ENCODE measurements around the gene GPR176. TPM values are rescaled to one million over a fixed set of nuclear protein-coding genes. Genes with fewer than 3 reads are reported as not detected.

GPR176 gene
- total RNA-seq, 5 donors from 2014 or later (not counting 1 experiment from before 2014, with no cell fraction given) = 0.15 to 0.30 TPM; not detected in 3

- no peak for ATAC-seq (replicated peaks in 1 of 4)
- CTCF ChIA-PET = no interaction called here
These were observed 41.7 kb downstream of the GPR176 start for GRCh38 chr15:39878406-39878785.

GRCh38 chr15:39874890-39875549 is 45.0 kb downstream of the GPR176 start:
- CTCF ChIA-PET = interaction anchor here in 1 of 2 donors (0.9 to 2.1 kb wide), 2 partner anchors 77 to 86 kb away, joined by 4 to 5 read pairs; no protein-coding TSS in a partner anchor
- Histone ChIP-seq H3K4me1 (ENCODE audit: control insufficient read depth in 1 of 2, extremely low read depth in 1 of 2, insufficient read depth in 2 of 2, low read length in 2 of 2) (no peaks in the 10 kb centered on the region), H3K4me3 (ENCODE audit: control insufficient read depth in 1 of 2, extremely low read depth in 1 of 2, low read length in 1 of 2) (no peak overlapping the region), H3K27me3 (replicated peaks in 1 of 2; ENCODE audit: control insufficient read depth in 2 of 2, extremely low read depth in 1 of 2, insufficient read depth in 2 of 2, low read length in 1 of 2) (no peaks in the 10 kb centered on the region), H3K27ac (ENCODE audit: low read length) (no peak overlapping the region), H3K36me3 (ENCODE audit: control insufficient read depth in 2 of 2, extremely low read depth in 1 of 2, insufficient read depth in 1 of 2, low read length in 1 of 2) (no peaks in the 10 kb centered on the region), H3K9me3 (no peaks in the 10 kb centered on the region)
- POLR2A ChIA-PET = no interaction called here
- Mint-ChIP-seq H3K9me3 (no peaks in the 10 kb centered on the region), H3K36me3 (no peaks in the 10 kb centered on the region), H3K27ac (no peak overlapping the region), H3K4me1 (no peaks in the 10 kb centered on the region), H3K4me3 (no peak overlapping the region), H3K27me3 (peaks cover 0 to 1% of the 10 kb centered on the region in 2 donors)
- WGBS (ENCODE audit: insufficient coverage) = 100% methylated on average over 1 of the region's 9 CpGs
- DNase-seq = peak in 10 of 35 experiments; percentile 1 to 50 (median 4)
- ATAC-seq (replicated peaks in 1 of 4) = no peak

More at GRCh38 chr15:39878406-39878785, 41.7 kb downstream of the GPR176 start:
- no peak overlapping the region for H3K27ac ChIP-seq (ENCODE audit: low read length)
- Mint-ChIP-seq H3K36me3 (no peaks in the 10 kb centered on the region), H3K27ac (no peak overlapping the region), H3K4me1 (no peaks in the 10 kb centered on the region), H3K9me3 (no peaks in the 10 kb centered on the region), H3K4me3 (no peak overlapping the region), H3K27me3 (peaks cover 0 to 5% of the 10 kb centered on the region in 2 donors)
- no peak overlapping the region for H3K4me3 ChIP-seq (ENCODE audit: control insufficient read depth in 1 of 2, extremely low read depth in 1 of 2, low read length in 1 of 2)
- H3K36me3 ChIP-seq (ENCODE audit: control insufficient read depth in 2 of 2, extremely low read depth in 1 of 2, insufficient read depth in 1 of 2, low read length in 1 of 2) = no peaks in the 10 kb centered on the region
- H3K9me3 ChIP-seq = no peaks in the 10 kb centered on the region
- no peak for DNase-seq
- WGBS (ENCODE audit: insufficient coverage) = no CpG with 5 or more reads among the region's 1 CpG
- no peaks in the 10 kb centered on the region for H3K4me1 ChIP-seq (ENCODE audit: control insufficient read depth in 1 of 2, extremely low read depth in 1 of 2, insufficient read depth in 2 of 2, low read length in 2 of 2)
- POLR2A ChIA-PET = interaction anchor here in 1 of 2 donors (1.0 kb wide), 1 partner anchor 12 kb away, joined by 3 read pairs; no protein-coding TSS in a partner anchor
- H3K27me3 ChIP-seq (replicated peaks in 1 of 2; ENCODE audit: control insufficient read depth in 2 of 2, extremely low read depth in 1 of 2, insufficient read depth in 2 of 2, low read length in 1 of 2) = no peaks in the 10 kb centered on the region

- WGBS (ENCODE audit: insufficient coverage) = no CpG with 5 or more reads among the region's 2 CpGs
- H3K4me3 ChIP-seq (ENCODE audit: control insufficient read depth in 1 of 2, extremely low read depth in 1 of 2, low read length in 1 of 2) = no peak overlapping the region
- H3K4me1 Mint-ChIP-seq = no peaks in the 10 kb centered on the region
- no peaks in the 10 kb centered on the region for H3K36me3 ChIP-seq (ENCODE audit: control insufficient read depth in 2 of 2, extremely low read depth in 1 of 2, insufficient read depth in 1 of 2, low read length in 1 of 2)
- H3K9me3 Mint-ChIP-seq = no peaks in the 10 kb centered on the region
- DNase-seq (no peak), ATAC-seq (replicated peaks in 1 of 4) (no peak)
- H3K9me3 ChIP-seq = no peaks in the 10 kb centered on the region
- no peak overlapping the region for H3K4me3 Mint-ChIP-seq
- peaks cover 0 to 1% of the 10 kb centered on the region in 2 donors for H3K27me3 Mint-ChIP-seq
- POLR2A ChIA-PET = interaction anchor here in 1 of 2 donors (0.6 kb wide), 1 partner anchor 73 kb away, joined by 3 read pairs; no protein-coding TSS in a partner anchor
- no peak overlapping the region for H3K27ac ChIP-seq (ENCODE audit: low read length)
- H3K4me1 ChIP-seq (ENCODE audit: control insufficient read depth in 1 of 2, extremely low read depth in 1 of 2, insufficient read depth in 2 of 2, low read length in 2 of 2) = no peaks in the 10 kb centered on the region
- H3K36me3 Mint-ChIP-seq = no peaks in the 10 kb centered on the region
- H3K27me3 ChIP-seq (replicated peaks in 1 of 2; ENCODE audit: control insufficient read depth in 2 of 2, extremely low read depth in 1 of 2, insufficient read depth in 2 of 2, low read length in 1 of 2) = peaks cover 0 to 3% of the 10 kb centered on the region in 2 experiments
- no peak overlapping the region for H3K27ac Mint-ChIP-seq
- CTCF ChIA-PET = interaction anchor here in 1 of 2 donors (2.1 kb wide), 1 partner anchor 76 kb away, joined by 5 read pairs; no protein-coding TSS in a partner anchor
These were observed 46.1 kb downstream of the GPR176 start for GRCh38 chr15:39873978-39874377.

GRCh38 chr15:39870537-39870936 is 49.5 kb downstream of the GPR176 start:
- no peaks in the 10 kb centered on the region for H3K36me3 ChIP-seq (ENCODE audit: control insufficient read depth in 2 of 2, extremely low read depth in 1 of 2, insufficient read depth in 1 of 2, low read length in 1 of 2)
- no CpG with 5 or more reads among the region's 2 CpGs for WGBS (ENCODE audit: insufficient coverage)
- H3K9me3 Mint-ChIP-seq = no peaks in the 10 kb centered on the region
- DNase-seq (no peak), ATAC-seq (replicated peaks in 1 of 4) (no peak)
- peaks cover 5 to 8% of the 10 kb centered on the region in 2 donors for H3K27me3 Mint-ChIP-seq
- POLR2A ChIA-PET = no interaction called here
- no peak overlapping the region for H3K27ac ChIP-seq (ENCODE audit: low read length)
- H3K4me1 Mint-ChIP-seq = no peaks in the 10 kb centered on the region
- H3K4me1 ChIP-seq (ENCODE audit: control insufficient read depth in 1 of 2, extremely low read depth in 1 of 2, insufficient read depth in 2 of 2, low read length in 2 of 2) = no peaks in the 10 kb centered on the region
- peaks cover 0 to 3% of the 10 kb centered on the region in 2 experiments for H3K27me3 ChIP-seq (replicated peaks in 1 of 2; ENCODE audit: control insufficient read depth in 2 of 2, extremely low read depth in 1 of 2, insufficient read depth in 2 of 2, low read length in 1 of 2)
- no peaks in the 10 kb centered on the region for H3K9me3 ChIP-seq
- H3K36me3 Mint-ChIP-seq = no peaks in the 10 kb centered on the region
- CTCF ChIA-PET = no interaction called here
- no peak overlapping the region for H3K27ac Mint-ChIP-seq
- H3K4me3 Mint-ChIP-seq = no peak overlapping the region
- H3K4me3 ChIP-seq (ENCODE audit: control insufficient read depth in 1 of 2, extremely low read depth in 1 of 2, low read length in 1 of 2) = no peak overlapping the region

GRCh38 chr15:39869858-39870515 is 50.1 kb downstream of the GPR176 start:
- H3K4me1 ChIP-seq (ENCODE audit: control insufficient read depth in 1 of 2, extremely low read depth in 1 of 2, insufficient read depth in 2 of 2, low read length in 2 of 2) = no peaks in the 10 kb centered on the region
- peaks cover 0 to 3% of the 10 kb centered on the region in 2 experiments for H3K27me3 ChIP-seq (replicated peaks in 1 of 2; ENCODE audit: control insufficient read depth in 2 of 2, extremely low read depth in 1 of 2, insufficient read depth in 2 of 2, low read length in 1 of 2)
- H3K4me1 Mint-ChIP-seq = no peaks in the 10 kb centered on the region
- POLR2A ChIA-PET = no interaction called here
- H3K36me3 ChIP-seq (ENCODE audit: control insufficient read depth in 2 of 2, extremely low read depth in 1 of 2, insufficient read depth in 1 of 2, low read length in 1 of 2) = no peaks in the 10 kb centered on the region
- H3K27me3 Mint-ChIP-seq = peaks cover 5 to 13% of the 10 kb centered on the region in 2 donors
- no peak overlapping the region for H3K27ac Mint-ChIP-seq
- H3K36me3 Mint-ChIP-seq = no peaks in the 10 kb centered on the region
- CTCF ChIA-PET = no interaction called here
- H3K9me3 Mint-ChIP-seq = no peaks in the 10 kb centered on the region
- no peaks in the 10 kb centered on the region for H3K9me3 ChIP-seq
- ATAC-seq (replicated peaks in 1 of 4) = no peak
- no peak overlapping the region for H3K27ac ChIP-seq (ENCODE audit: low read length)
- H3K4me3 Mint-ChIP-seq = no peak overlapping the region
- no peak for DNase-seq
- 55% methylated on average over 3 of the region's 4 CpGs for WGBS (ENCODE audit: insufficient coverage)
- no peak overlapping the region for H3K4me3 ChIP-seq (ENCODE audit: control insufficient read depth in 1 of 2, extremely low read depth in 1 of 2, low read length in 1 of 2)

- peaks cover 0 to 3% of the 10 kb centered on the region in 2 experiments for H3K27me3 ChIP-seq (replicated peaks in 1 of 2; ENCODE audit: control insufficient read depth in 2 of 2, extremely low read depth in 1 of 2, insufficient read depth in 2 of 2, low read length in 1 of 2)
- no peak overlapping the region for H3K4me3 ChIP-seq (ENCODE audit: control insufficient read depth in 1 of 2, extremely low read depth in 1 of 2, low read length in 1 of 2)
- Mint-ChIP-seq H3K9me3 (no peaks in the 10 kb centered on the region), H3K4me3 (no peak overlapping the region), H3K4me1 (no peaks in the 10 kb centered on the region), H3K27ac (no peak overlapping the region), H3K27me3 (peaks cover 11 to 19% of the 10 kb centered on the region in 2 donors), H3K36me3 (no peaks in the 10 kb centered on the region)
- no peak for DNase-seq
- H3K9me3 ChIP-seq = no peaks in the 10 kb centered on the region
- H3K4me1 ChIP-seq (ENCODE audit: control insufficient read depth in 1 of 2, extremely low read depth in 1 of 2, insufficient read depth in 2 of 2, low read length in 2 of 2) = no peaks in the 10 kb centered on the region
- 28% methylated on average over 4 of the region's 4 CpGs for WGBS (ENCODE audit: insufficient coverage)
- no peaks in the 10 kb centered on the region for H3K36me3 ChIP-seq (ENCODE audit: control insufficient read depth in 2 of 2, extremely low read depth in 1 of 2, insufficient read depth in 1 of 2, low read length in 1 of 2)
- no peak overlapping the region for H3K27ac ChIP-seq (ENCODE audit: low read length)
- POLR2A ChIA-PET = interaction anchor here in 1 of 2 donors (0.6 kb wide), 1 partner anchor 52 kb away, joined by 3 read pairs; no protein-coding TSS in a partner anchor
- ATAC-seq (replicated peaks in 1 of 4) = no peak
- CTCF ChIA-PET = no interaction called here
These were observed 50.8 kb downstream of the GPR176 start for GRCh38 chr15:39869254-39869653.

Measured in T-cell (primary cell).